GF-D8 (cell line): ENCODE results near the gene NHSL2.
"Not testable (repeated sequence)": the region's sequence is repeated elsewhere in the genome, so short reads cannot be mapped to it uniquely, and the experiment has no call there.

Source experiments
- DNase-seq: peaks from one replicate; lab custom pipeline; 2025; lab: John Stamatoyannopoulos, UW

NHSL2 gene

DNA sequence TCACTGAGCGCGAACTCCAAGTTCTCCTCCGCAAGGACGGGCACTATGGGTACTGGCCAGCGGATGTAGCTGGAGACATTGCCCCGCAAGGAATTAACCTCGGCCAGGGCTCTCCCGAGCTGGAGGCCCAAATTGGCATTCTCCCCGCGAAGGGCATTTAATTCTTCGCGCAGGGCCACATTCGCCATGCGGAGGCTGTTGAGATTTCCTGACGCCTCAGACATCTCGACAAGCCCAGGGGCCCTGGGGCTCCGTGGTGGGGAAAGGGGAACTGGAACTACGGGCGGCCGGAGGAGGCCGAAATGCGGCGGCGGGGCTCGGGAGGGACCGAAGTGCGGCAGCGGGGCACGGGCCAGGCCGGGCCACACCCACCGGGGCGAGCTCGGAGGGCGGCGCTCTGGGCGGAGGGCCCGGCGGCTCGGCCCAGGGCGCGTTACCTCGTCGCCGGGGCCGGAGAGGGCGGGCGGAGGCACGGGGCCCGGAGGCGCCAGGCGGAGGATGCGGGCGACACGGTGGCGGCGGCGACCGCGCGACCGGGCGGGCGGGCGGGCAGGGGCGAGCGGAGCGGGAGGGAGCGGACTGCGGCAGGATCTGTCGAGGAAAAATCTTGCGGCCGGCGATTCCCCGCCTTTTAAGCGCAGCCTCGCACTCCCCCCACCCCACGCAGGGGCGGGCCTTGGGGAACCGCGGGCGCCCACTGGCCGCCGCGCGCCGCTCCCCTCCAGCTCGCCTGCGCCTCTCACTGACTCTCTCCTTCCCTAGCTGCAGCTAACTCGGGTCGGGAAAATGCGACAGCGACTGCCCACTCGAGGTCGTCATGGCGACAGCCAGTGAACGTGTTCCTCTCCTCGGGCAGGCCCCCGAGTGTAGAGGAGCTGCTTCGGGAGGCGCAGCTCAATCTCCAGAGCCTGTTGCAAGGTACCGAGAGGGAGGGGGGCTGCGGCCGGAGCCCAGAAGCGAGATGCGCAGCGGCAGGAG is 221.0 kb downstream of the NHSL2 start, which contains the start of gene RTL5:
TSS of gene RTL5 (minus strand) at position 599 of the 978 bp plus-strand sequence.
- DNase-seq: no peak

GRCh38 chrX:72132456-72132855 is 221.8 kb downstream of the NHSL2 start:
- DNase-seq: no peak

- DNase-seq: no peak
Observed at GRCh38 chrX:72133851-72134546, 223.4 kb downstream of the NHSL2 start.

DNA sequence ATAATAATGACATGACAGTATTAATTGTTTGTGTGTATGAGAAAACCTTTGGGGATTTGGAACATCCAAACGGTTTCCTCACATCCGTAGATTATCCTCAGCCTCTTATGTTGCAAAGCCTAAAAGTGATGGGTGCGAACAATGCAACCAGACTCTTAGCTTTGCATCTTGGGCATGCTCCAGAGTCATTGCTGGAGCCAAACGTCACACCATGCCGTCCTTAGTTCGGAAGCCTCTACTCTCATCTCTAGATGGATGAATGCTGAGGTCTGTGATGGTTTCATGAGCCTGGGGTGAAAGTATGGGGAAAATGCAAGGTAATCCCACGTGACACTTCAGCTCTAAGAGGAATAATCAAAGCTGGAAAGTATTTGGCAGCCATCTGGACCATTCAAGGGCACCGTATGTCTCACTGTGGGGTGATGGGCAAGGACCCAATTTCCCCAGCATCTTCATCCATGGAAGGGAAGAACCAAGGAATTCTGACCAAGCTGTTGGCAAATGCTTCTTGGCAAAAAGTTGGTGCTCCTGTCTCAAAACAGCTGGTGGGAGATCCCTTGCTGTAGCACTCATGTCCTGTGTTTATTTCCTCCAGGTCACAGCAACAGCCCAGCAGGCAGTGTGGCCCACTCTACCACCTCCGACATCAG is 227.3 kb downstream of the NHSL2 start:
- no peak for DNase-seq

DNA sequence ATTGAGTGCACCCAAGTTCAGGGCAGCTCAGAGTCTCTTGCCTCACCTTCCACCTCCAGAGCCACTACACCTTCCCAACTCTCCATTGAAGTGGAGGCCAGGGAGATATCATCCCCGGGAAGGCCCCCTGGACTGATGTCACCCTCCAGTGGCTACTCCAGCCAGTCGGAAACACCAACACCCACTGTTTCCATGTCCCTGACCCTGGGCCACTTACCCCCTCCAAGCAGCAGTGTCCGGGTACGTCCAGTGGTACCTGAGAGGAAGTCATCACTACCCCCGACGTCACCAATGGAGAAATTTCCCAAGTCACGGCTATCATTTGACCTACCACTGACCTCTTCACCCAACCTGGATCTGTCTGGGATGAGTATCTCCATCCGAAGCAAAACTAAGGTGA is 228.9 kb downstream of the NHSL2 start:
- no peak for DNase-seq

DNA sequence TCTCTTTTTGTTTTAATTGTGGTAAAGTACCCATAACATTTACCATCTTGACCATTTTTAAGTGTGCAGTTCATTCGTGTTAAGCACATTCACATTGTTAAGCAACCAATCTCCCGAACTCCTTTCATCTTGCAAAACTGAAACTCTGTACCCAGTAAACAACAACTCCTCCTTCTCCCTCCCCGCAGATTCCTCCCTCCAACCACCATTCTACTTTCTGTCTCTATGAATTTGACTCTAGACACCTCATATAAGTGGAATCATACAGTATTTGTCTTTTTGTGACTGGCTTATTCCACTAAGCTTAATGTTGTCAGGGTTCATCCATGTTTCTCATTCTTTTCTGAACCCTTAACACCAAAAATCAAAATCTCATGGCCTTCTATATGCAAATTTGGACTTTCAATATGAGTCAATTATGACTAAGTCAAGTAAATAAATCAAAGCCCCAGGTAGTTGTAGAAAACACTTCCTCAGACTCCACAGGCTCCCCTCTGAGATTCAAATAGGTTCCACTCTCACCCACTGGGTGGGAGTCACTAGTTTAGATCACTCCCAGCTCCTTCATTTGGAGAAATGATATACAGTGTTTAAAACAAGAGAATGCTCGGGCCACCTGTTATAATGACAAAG is 230.8 kb downstream of the NHSL2 start:
- no peak for DNase-seq

DNA sequence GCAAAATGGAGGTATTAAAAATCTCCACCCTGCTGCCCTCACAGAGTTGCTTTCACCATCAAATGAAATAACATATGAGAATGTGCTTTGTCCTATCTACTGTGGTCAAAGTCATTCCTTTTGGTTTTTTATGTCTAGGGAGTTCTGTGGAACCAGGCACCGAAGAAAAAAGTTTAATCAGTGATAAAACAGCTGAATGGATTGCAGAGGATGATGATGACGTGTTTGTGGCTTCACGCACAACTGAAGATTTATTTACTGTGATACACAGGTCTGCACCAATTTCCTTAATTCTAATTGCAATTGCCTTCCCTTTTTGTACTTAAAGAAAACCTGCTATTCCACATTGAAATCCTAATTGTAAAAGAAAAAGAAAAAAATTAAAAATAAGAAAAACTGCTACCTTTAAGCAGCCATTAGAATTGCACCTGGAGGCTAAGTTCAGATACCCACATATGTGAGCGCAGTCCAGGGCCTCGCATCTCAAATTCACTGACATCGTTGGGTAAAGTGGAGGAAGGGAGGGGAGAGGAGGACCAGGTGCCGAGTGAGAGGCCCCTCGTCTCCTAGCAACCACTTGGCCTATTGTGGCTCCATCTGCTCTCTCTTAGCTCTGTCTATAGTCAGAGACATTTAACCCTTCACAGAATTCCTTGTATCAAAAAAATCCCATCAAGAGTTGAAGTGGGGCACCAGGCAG is 231.6 kb downstream of the NHSL2 start:
- DNase-seq: no peak

DNA sequence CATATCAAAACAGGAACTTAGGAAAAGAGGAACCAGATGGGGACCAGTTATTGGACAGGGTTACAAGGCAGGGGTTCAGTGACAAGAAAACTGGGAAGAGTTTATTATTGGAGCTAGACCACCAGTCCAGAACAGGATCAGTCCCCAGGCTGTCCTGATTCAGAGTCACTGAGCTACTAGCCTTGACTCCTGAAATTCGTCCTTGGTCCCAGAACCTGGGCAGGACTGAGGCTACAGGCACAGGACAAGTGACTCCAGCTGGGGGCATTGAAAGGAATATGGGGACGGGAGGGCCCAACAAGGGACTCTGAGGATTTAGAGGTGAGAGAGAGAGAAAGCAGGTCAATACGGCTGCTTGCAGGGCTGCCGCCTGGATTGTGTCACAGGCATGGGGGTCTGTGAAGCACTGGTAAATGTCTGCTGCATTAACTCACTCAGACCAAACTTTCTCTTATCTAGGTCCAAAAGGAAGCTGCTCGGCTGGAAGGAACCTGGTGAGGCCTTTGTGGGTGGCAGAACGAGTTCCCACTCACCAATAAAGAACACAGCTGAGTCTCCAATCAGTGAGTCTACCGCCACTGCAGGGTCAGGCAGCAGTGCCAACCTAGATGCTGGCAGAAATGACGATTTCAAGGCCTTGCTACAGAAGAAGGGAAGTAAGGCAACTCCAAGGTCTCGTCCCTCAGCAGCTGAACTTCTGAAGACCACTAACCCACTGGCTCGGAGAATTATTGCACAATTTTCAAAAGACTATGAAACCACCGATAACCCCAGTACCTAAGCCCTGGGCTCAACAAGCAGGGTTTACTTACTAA is 232.4 kb downstream of the NHSL2 start:
- no peak for DNase-seq

DNA sequence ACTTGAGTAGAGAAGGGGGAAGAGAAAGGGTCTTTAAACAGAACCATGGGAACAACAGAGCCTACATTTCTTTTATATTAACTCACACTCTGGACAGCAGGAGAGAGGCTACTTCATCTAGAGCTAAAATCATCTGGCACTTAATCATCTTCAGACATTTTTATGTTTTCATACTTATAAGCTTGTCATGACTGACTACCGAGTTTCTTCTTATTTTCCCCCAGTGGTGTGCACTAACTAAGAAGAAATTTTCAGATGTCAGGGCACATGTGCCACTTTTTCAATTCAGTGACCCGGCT is 232.9 kb downstream of the NHSL2 start:
- DNase-seq: no peak

- no peak for DNase-seq
Observed at GRCh38 chrX:72145181-72145580, 234.5 kb downstream of the NHSL2 start.

DNA sequence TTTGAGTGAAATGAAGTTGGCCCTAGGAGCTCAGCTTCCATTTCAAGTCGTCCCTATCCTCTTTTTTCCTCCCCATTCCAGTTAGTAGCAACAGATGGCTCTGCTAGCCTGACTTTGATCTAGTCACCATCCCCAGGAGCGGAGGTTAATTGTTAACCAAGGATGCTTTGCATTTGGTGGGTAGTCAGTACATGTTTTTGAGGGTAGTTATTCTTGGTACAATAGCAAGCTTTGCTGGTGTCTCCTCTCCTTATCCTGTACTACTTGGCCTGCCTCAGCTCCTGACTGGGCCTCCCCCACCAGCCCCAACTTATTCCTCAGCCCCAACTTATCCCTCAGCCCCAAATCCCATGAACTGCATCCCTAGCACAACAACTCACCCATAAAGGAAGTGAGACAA is 235.9 kb downstream of the NHSL2 start:
- no peak for DNase-seq

DNA sequence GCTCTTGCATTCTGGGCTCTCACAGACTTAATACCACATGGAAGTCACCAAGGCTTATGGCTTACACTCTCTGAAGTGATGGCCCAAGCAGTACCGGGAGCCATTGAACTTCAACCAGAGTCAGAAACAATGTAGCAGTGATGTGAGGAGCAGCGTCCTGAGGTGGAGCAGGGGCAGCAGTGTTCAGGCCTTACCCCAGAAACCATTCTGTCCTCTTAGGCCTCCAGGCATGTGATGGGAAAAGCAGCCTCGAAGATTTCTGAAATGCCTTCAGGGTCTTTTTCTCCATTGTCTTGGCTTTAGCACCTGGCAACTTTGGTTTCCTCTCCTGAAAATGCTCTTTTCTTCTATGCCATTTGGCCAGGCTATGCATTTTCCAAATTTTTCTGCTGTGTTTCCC is 248.1 kb downstream of the NHSL2 start:
- DNase-seq: no peak

DNA sequence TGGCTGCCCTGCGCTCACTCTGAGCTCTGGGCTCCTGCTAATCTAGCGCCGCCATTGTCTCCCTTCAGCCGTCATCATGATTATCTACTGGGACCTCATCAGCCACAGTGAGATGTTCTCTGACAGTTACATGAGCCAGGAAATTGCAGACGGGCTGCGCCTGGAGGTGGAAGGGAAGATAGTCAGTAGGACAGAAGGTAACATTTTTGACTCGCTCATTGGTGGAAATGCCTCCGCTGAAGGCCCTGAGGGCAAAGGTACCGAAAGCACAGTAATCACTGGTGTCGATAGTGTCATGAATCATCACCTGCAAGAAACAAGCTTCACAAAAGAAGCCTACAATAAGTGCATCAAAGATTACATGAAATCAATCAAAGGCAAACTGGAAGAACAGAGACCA is 249.1 kb downstream of the NHSL2 start:
- DNase-seq: no peak

GRCh38 chrX:72165551-72165950 is 254.9 kb downstream of the NHSL2 start:
- DNase-seq: no peak

- DNase-seq: peak; percentile 49
Observed at GRCh38 chrX:72169008-72169728, 258.5 kb downstream of the NHSL2 start.

DNA sequence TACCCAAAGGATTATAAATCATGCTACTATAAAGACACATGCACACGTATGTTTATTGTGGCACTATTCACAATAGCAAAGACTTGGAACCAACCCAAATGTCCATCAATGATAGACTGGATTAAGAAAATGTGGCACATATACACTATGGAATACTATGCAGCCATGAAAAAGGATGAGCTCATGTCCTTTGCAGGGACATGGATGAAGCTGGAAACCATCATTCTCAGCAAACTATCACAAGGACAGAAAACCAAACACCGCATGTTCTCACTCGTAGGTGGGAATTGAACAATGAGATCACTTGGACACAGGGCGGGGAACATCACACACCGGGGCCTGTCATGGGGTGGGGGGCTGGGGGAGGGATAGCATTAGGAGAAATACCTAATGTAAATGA is 265.6 kb downstream of the NHSL2 start:
- not testable (repeated sequence) for DNase-seq

DNA sequence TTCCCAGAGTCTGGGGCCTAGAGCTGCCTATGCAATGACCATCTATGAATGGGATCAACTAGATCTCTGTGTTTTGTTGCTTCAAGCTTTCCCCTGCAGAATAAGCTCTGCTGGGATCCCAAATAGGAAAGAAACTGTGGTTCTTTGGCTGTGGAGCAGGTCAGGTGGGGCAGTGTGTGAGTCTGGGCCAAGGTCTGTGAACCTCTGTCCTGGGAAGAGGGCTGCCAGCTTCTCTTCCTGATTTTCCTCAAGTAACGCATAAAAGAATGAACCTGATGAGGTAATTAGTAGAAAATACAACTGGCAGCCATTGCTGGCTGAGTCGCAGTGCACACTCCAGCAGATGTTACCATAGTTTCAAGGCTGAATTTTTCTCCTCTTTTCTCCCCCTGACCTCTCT is 266.3 kb downstream of the NHSL2 start:
- no peak for DNase-seq

- DNase-seq: no peak
Observed at GRCh38 chrX:72180539-72180938, 269.9 kb downstream of the NHSL2 start.

- DNase-seq: peak; percentile 90
Observed at GRCh38 chrX:72181178-72182125, 270.8 kb downstream of the NHSL2 start, which contains the start of gene PIN4. TSS of gene PIN4 (plus strand) at chrX:72181757. CDS start at chrX:72181786, 29 bp downstream.
